HepG2 (cell line): ENCODE data around the gene MLNR. TPM values are rescaled to one million over a fixed set of nuclear protein-coding genes. Genes with fewer than 3 reads are reported as not detected.

Source experiments
- ATAC-seq: fragments of 200-7000 bp; cut with Tn5 transposase; 3 replicates; pipeline ENCODE4 v1.9.1; 2020; ENCODE audit warnings: mild to moderate bottlenecking, moderate library complexity
- BruUV-seq: library from RNA; stranded (reverse); fragments of 400-500 nt; replicated peaks from 2 replicates; lab custom pipeline; 2021; lab: Mats Ljungman, UMichigan
- CTCF ChIA-PET: fragments of 300-600 bp; formaldehyde crosslinking; extraction: SDS; loops from one replicate; lab custom pipeline; 2021; ENCODE audit warnings: low total read pairs, inconsistent platforms, low intra/inter-chr PET ratio; lab: Yijun Ruan, JAX
- POLR2A ChIA-PET: fragments of 350-600 bp; sonication (Branson Sonifier 250); formaldehyde crosslinking; loops from one replicate; lab custom pipeline; 2020; ENCODE audit warnings: antibody characterized with exemption, inconsistent platforms; lab: Yijun Ruan, JAX
- DNase-seq: peaks from one replicate; pipeline ENCODE4 v3.0.0-alpha.2; 2015; ENCODE audit warnings: low spot score
- FAIRE-seq: peaks from 3 replicates; lab custom pipeline; 2011; peaks lifted over from hg19 to GRCh38; lab: Jason Lieb, UNC
- H2AFZ ChIP-seq: one replicate; pipeline ENCODE4 v1.6.1; 2011; ENCODE audit warnings: low read length, inconsistent platforms
- H3K27ac ChIP-seq: fragments of 300-600 bp; 3 replicates; pipeline ENCODE4 v1.8.0; 2011; ENCODE audit warnings: mixed run types, mild to moderate bottlenecking, mixed read lengths, low read length, inconsistent platforms; ENCODE audit not compliant: insufficient read depth; ENCODE audit errors: extremely low read length
- H3K27me3 ChIP-seq, 2 experiments: fragments of 200-600 bp in 1 of 2; 2 replicates in 1 of 2; 3 replicates in 1 of 2; pipeline versions ENCODE4 v1.6.0 to v1.8.0; 2011; ENCODE audit warnings: low read length in 2 of 2, mild to moderate bottlenecking in 2 of 2, moderate library complexity in 2 of 2, inconsistent platforms in 1 of 2; ENCODE audit not compliant: insufficient read depth in 2 of 2, control insufficient read depth in 1 of 2
- H3K36me3 ChIP-seq, 2 experiments: fragments of 200-600 bp in 1 of 2; replicated peaks in 1 of 2; 2 replicates in 1 of 2; 3 replicates in 1 of 2; pipeline versions ENCODE4 v1.5.1 to v1.8.0; 2011; ENCODE audit warnings: low read length in 2 of 2, inconsistent platforms in 1 of 2; ENCODE audit not compliant: insufficient read depth in 2 of 2, control insufficient read depth in 1 of 2
- H3K4me1 ChIP-seq: 2 replicates; pipeline ENCODE4 v1.5.1; 2012; ENCODE audit warnings: low read length, inconsistent platforms; ENCODE audit not compliant: insufficient read depth
- H3K4me2 ChIP-seq: 2 replicates; pipeline ENCODE4 v1.6.0; 2011; ENCODE audit warnings: low read depth, low read length, inconsistent platforms
- H3K4me3 ChIP-seq, 3 experiments: fragments of 200-600 bp in 1 of 3; sonication (generic), shearing (Covaris generic) in 1 of 3; replicated peaks in 1 of 3; 2 replicates each; pipeline ENCODE4 v1.5.1; 2011 to 2016; ENCODE audit warnings: low read length in 3 of 3, inconsistent platforms in 2 of 3, low read depth in 2 of 3, mild to moderate bottlenecking in 2 of 3, control low read depth in 1 of 3, mixed read lengths in 1 of 3; ENCODE audit not compliant: insufficient read depth in 1 of 3
- H3K79me2 ChIP-seq: one replicate; pipeline ENCODE4 v1.6.1; 2011; ENCODE audit warnings: low read length, inconsistent platforms; ENCODE audit not compliant: insufficient read depth
- H3K9ac ChIP-seq: 2 replicates; pipeline ENCODE4 v1.6.0; 2011; ENCODE audit warnings: mild to moderate bottlenecking, low read depth, low read length, inconsistent platforms; ENCODE audit not compliant: insufficient read depth
- H3K9me3 ChIP-seq: 2 replicates; pipeline ENCODE4 v1.5.1; 2012; ENCODE audit warnings: mild to moderate bottlenecking, low read length
- H4K20me1 ChIP-seq: 2 replicates; pipeline ENCODE4 v1.6.0; 2011; ENCODE audit warnings: inconsistent platforms, mild to moderate bottlenecking, low read length, moderate library complexity; ENCODE audit not compliant: insufficient read depth
- ATF1 ChIP-seq: IDR thresholded peaks from 2 replicates; pipeline ENCODE4 v1.6.1; 2016; ENCODE audit warnings: mild to moderate bottlenecking, control low read depth
- DNMT3B ChIP-seq: conservative IDR thresholded peaks from 2 replicates; pipeline ENCODE4 v1.6.1; 2016; ENCODE audit warnings: missing biosample characterization, control low read depth
- ETV6 ChIP-seq: sonication (generic); formaldehyde crosslinking; conservative IDR thresholded peaks from 2 replicates; pipeline ENCODE4 v1.4.0; 2020; ENCODE audit warnings: missing genetic modification reagents
- JUNB ChIP-seq: sonication (generic); formaldehyde crosslinking; IDR thresholded peaks from 2 replicates; pipeline ENCODE4 v1.8.0; 2022; ENCODE audit warnings: missing genetic modification reagents, mild to moderate bottlenecking, borderline replicate concordance
- KLF16 ChIP-seq, 2 experiments: sonication (generic) in 1 of 2; formaldehyde crosslinking in 1 of 2; IDR thresholded peaks; 2 replicates each; pipeline versions ENCODE4 v1.6.1 to v1.8.0; 2016 to 2023; ENCODE audit warnings: missing genetic modification reagents in 2 of 2, missing compliant biosample characterization in 1 of 2
- NKX3-1 ChIP-seq: sonication (generic); formaldehyde crosslinking; IDR thresholded peaks from 2 replicates; pipeline ENCODE4 v1.5.0; 2020; ENCODE audit warnings: missing genetic modification reagents
- PLRG1 ChIP-seq: fragments of 450-650 bp; conservative IDR thresholded peaks from 2 replicates; pipeline ENCODE4 v1.6.1; 2016
- POLR2G ChIP-seq: fragments of 200-400 bp; formaldehyde crosslinking; IDR thresholded peaks from 2 replicates; pipeline ENCODE4 v1.6.1; 2018; ENCODE audit warnings: mild to moderate bottlenecking, low read depth, low read length, moderate library complexity
- TBL1XR1 ChIP-seq: fragments of 150-350 bp; IDR thresholded peaks from 2 replicates; pipeline ENCODE4 v1.6.1; 2014; ENCODE audit warnings: borderline replicate concordance, low read length; ENCODE audit not compliant: partially characterized antibody
- TEAD3 ChIP-seq: optimal IDR thresholded peaks from 2 replicates; pipeline ENCODE3; 2016; ENCODE audit warnings: borderline replicate concordance
- ZFP1 ChIP-seq: IDR thresholded peaks from 2 replicates; pipeline ENCODE4 v1.6.1; 2016
- ZNF256 ChIP-seq: sonication (generic); formaldehyde crosslinking; conservative IDR thresholded peaks from 2 replicates; pipeline ENCODE4 v1.4.0; 2020; ENCODE audit warnings: missing genetic modification reagents
- ZNF468 ChIP-seq: sonication (generic); formaldehyde crosslinking; IDR thresholded peaks from 2 replicates; pipeline ENCODE4 v1.8.0; 2022; ENCODE audit warnings: mild to moderate bottlenecking, moderate library complexity, missing genetic modification reagents
- ZNF777 ChIP-seq: sonication (generic); formaldehyde crosslinking; IDR thresholded peaks from 2 replicates; pipeline ENCODE4 v1.4.0; 2020; ENCODE audit warnings: missing genetic modification reagents
- WGBS: methylation state at CpG from one replicate; pipeline ENCODE4 v1.1.6; 2017; ENCODE audit warnings: low lambda C conversion rate; 5-methylcytosine and 5-hydroxymethylcytosine counted together
- in situ Hi-C: cut with HindIII; loops from 2 replicates; pipeline ENCODE4 v1.10.0; 2017; ENCODE audit warnings: low pct_unique_long_range_greater_than_20kb; ENCODE audit not compliant: extremely low pct_ligation_motif_present
- intact Hi-C: fragments of 100-400 bp; cut with micrococcal nuclease; formaldehyde crosslinking; loops from one replicate; pipeline ENCODE4 v1.10.0; 2022; ENCODE audit not compliant: unreplicated experiment
- polyA plus RNA-seq, 8 experiments: library from polyadenylated mRNA; depleted of rRNA in 3 of 8; stranded (reverse) in 7 of 8; unstranded in 1 of 8; fragments of >200 nt; fragmentation: Illumina TruSeq in 4 of 8; extraction: Trizol in 4 of 8; gene quantifications; 2 replicates each; pipeline versions ENCODE4 v1.2.1 to v1.2.3, GENCODE V29; 2011 to 2016; ENCODE audit warnings: low read depth in 4 of 8, missing spikeins in 1 of 8, mixed read lengths in 1 of 8; ENCODE audit not compliant: insufficient read depth in 1 of 8
- total RNA-seq, 5 experiments: library from RNA; depleted of rRNA; stranded (reverse); fragments of >200 nt; fragmentation: Illumina TruSeq; extraction: Trizol; gene quantifications; 2 replicates each; pipeline ENCODE4 v1.2.3, GENCODE V29; 2016; ENCODE audit warnings: low read depth in 1 of 5
- TF ChIP-seq, protein P1 (sequence below): sonication (generic); formaldehyde crosslinking; conservative IDR thresholded peaks from 2 replicates; pipeline ENCODE4 v1.4.0; 2020; ENCODE audit warnings: missing genetic modification reagents
- TF ChIP-seq, protein P2 (sequence below), 2 experiments: sonication (generic) in 1 of 2; formaldehyde crosslinking in 1 of 2; IDR thresholded peaks; 2 replicates each; pipeline versions ENCODE4 v1.4.0 to v1.6.1; 2016 to 2020; ENCODE audit warnings: borderline replicate concordance in 1 of 2, low read depth in 1 of 2, mild to moderate bottlenecking in 1 of 2, missing genetic modification reagents in 1 of 2
- TF ChIP-seq, protein P3 (sequence below): sonication (generic); formaldehyde crosslinking; IDR thresholded peaks from 2 replicates; pipeline ENCODE4 v1.5.1; 2020; ENCODE audit warnings: missing genetic modification reagents, mild to moderate bottlenecking, borderline replicate concordance

The MLNR gene
- total and polyA plus RNA-seq, 2 of the 13 experiments (the other 11 are each of a cell fraction or from before 2014, with no cell fraction given) = 0.46 TPM; not detected in 1

DNA sequence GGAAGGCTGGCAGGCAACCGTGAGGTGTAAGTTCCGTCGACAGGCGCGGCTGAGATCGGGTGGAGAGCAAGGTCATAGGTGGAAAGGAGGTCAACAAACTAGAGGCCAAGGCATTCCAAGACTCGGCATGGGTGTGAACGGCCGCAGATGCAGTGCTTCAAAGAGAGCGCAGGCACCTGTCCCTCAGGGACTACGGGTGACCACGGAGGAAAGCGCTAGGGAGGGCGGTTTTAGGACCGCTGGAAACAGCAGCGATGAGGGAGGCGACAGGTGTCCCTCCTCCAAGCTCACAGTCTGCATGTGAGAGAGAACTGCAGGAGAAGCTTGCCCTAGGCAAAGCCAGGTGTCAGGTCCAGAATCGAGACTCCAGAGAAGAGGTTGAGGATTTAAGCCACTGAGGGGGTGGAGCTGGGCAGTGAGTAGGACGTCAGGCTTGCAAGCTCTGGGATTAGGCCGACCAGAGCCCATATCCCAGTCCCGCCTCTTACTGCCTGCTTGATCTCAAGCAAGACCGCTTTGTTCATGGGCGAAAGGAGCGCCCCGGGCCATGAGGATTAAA, 1.6 kb upstream of the MLNR start:
- Histone ChIP-seq H3K4me2 (no peak overlapping the region), H3K79me2 (no peaks in the 10 kb centered on the region), H3K4me1 (peaks cover 32% of the 10 kb centered on the region), H3K27me3 (no peaks in the 10 kb centered on the region), H4K20me1 (no peaks in the 10 kb centered on the region), H3K4me3 (no peak overlapping the region), H2AFZ (no peak overlapping the region), H3K36me3 (no peaks in the 10 kb centered on the region), H3K9ac (no peak overlapping the region), H3K27ac (no peak overlapping the region), H3K9me3 (no peaks in the 10 kb centered on the region)
- WGBS = 84% methylated on average over 25 of the region's 25 CpGs
- CTCF ChIA-PET = no interaction called here
- POLR2A ChIA-PET = no interaction called here
- TF ChIP-seq PLRG1 (no peak), ATF1 (no peak), NKX3-1 (CRISPR knock-in tag) (no peak), POLR2G (no peak), ETV6 (CRISPR knock-in tag) (no peak), ZFP1 (CRISPR knock-in tag) (no peak), ZNF256 (no peak), DNMT3B (CRISPR knock-in tag) (no peak), ZNF777 (no peak), ZNF468 (CRISPR knock-in tag) (no peak), KLF16 (CRISPR knock-in tag; IDR thresholded peaks at IDR 0.05) (no peak), JUNB (CRISPR knock-in tag) (no peak), TBL1XR1 (no peak), TEAD3 (CRISPR knock-in tag) (no peak)
- TF ChIP-seq, protein P1, sequence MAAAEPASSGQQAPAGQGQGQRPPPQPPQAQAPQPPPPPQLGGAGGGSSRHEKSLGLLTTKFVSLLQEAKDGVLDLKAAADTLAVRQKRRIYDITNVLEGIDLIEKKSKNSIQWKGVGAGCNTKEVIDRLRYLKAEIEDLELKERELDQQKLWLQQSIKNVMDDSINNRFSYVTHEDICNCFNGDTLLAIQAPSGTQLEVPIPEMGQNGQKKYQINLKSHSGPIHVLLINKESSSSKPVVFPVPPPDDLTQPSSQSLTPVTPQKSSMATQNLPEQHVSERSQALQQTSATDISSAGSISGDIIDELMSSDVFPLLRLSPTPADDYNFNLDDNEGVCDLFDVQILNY (CRISPR knock-in tag) = no peak
- TF ChIP-seq, protein P2, sequence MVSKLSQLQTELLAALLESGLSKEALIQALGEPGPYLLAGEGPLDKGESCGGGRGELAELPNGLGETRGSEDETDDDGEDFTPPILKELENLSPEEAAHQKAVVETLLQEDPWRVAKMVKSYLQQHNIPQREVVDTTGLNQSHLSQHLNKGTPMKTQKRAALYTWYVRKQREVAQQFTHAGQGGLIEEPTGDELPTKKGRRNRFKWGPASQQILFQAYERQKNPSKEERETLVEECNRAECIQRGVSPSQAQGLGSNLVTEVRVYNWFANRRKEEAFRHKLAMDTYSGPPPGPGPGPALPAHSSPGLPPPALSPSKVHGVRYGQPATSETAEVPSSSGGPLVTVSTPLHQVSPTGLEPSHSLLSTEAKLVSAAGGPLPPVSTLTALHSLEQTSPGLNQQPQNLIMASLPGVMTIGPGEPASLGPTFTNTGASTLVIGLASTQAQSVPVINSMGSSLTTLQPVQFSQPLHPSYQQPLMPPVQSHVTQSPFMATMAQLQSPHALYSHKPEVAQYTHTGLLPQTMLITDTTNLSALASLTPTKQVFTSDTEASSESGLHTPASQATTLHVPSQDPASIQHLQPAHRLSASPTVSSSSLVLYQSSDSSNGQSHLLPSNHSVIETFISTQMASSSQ (IDR thresholded peaks at IDR 0.05; ENCODE audit: low read depth) = no peak
- TF ChIP-seq, protein P2 (CRISPR knock-in tag; IDR thresholded peaks at IDR 0.05; ENCODE audit: borderline replicate concordance) = no peak
- TF ChIP-seq, protein P3, sequence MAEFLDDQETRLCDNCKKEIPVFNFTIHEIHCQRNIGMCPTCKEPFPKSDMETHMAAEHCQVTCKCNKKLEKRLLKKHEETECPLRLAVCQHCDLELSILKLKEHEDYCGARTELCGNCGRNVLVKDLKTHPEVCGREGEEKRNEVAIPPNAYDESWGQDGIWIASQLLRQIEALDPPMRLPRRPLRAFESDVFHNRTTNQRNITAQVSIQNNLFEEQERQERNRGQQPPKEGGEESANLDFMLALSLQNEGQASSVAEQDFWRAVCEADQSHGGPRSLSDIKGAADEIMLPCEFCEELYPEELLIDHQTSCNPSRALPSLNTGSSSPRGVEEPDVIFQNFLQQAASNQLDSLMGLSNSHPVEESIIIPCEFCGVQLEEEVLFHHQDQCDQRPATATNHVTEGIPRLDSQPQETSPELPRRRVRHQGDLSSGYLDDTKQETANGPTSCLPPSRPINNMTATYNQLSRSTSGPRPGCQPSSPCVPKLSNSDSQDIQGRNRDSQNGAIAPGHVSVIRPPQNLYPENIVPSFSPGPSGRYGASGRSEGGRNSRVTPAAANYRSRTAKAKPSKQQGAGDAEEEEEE (CRISPR knock-in tag) = no peak
- FAIRE-seq = no peak
- no peak for DNase-seq
- intact Hi-C loops (no loop called here), in situ Hi-C loops (no loop called here)
- BruUV-seq = no TSS peak
- no peak for ATAC-seq
